H9 (cell line): ENCODE results near the gene TRERF1. TPM values are rescaled to one million over a fixed set of nuclear protein-coding genes. Genes with fewer than 3 reads are reported as not detected.

Experiments used
- DNase-seq: peaks from one replicate; pipeline ENCODE4 v3.0.0-alpha.2; 2017
- H2AFZ ChIP-seq: one replicate; pipeline ENCODE4 v1.6.1; 2013; ENCODE audit warnings: mild to moderate bottlenecking, low read length, control low read depth, moderate library complexity
- H2AK5ac ChIP-seq: 2 replicates; pipeline ENCODE4 v1.6.1; 2013; ENCODE audit warnings: low read length, control low read depth, mixed read lengths; ENCODE audit not compliant: insufficient read length
- H2BK120ac ChIP-seq: one replicate; pipeline ENCODE4 v1.6.1; 2013; ENCODE audit warnings: low read depth, mild to moderate bottlenecking, low read length, control low read depth, inconsistent platforms; ENCODE audit not compliant: poor library complexity, severe bottlenecking
- H2BK12ac ChIP-seq: 2 replicates; pipeline ENCODE4 v1.6.1; 2013; ENCODE audit warnings: low read length, control low read depth, mixed read lengths, low read depth; ENCODE audit not compliant: insufficient read length
- H2BK15ac ChIP-seq: 2 replicates; pipeline ENCODE4 v1.6.1; 2013; ENCODE audit warnings: low read depth, low read length, control low read depth
- H2BK20ac ChIP-seq: one replicate; pipeline ENCODE4 v1.6.1; 2013; ENCODE audit warnings: low read depth, mild to moderate bottlenecking, low read length, control low read depth, inconsistent platforms; ENCODE audit not compliant: poor library complexity, severe bottlenecking
- H2BK5ac ChIP-seq: 2 replicates; pipeline ENCODE4 v1.6.1; 2013; ENCODE audit warnings: low read length, control low read depth, mixed read lengths; ENCODE audit not compliant: insufficient read length
- H3K14ac ChIP-seq: 2 replicates; pipeline ENCODE4 v1.6.1; 2013; ENCODE audit warnings: low read length, control low read depth; ENCODE audit not compliant: insufficient read depth
- H3K18ac ChIP-seq: 2 replicates; pipeline ENCODE4 v1.6.1; 2013; ENCODE audit warnings: low read depth, mild to moderate bottlenecking, mixed read lengths, low read length, control low read depth; ENCODE audit not compliant: insufficient read length
- H3K23ac ChIP-seq: 2 replicates; pipeline ENCODE4 v1.6.1; 2013; ENCODE audit warnings: low read length, control low read depth, mixed read lengths, low read depth; ENCODE audit not compliant: insufficient read length
- H3K23me2 ChIP-seq: 2 replicates; pipeline ENCODE4 v1.6.1; 2013; ENCODE audit warnings: low read depth, mild to moderate bottlenecking, mixed read lengths, low read length, control low read depth; ENCODE audit not compliant: insufficient read length, poor library complexity, severe bottlenecking
- H3K27ac ChIP-seq: 2 replicates; pipeline ENCODE4 v1.5.1; 2013; ENCODE audit warnings: low read length, control low read depth, mixed read lengths, low read depth; ENCODE audit not compliant: insufficient read length
- H3K27me3 ChIP-seq: 2 replicates; pipeline ENCODE4 v1.6.1; 2013; ENCODE audit warnings: low read length, control low read depth, inconsistent platforms; ENCODE audit not compliant: insufficient read depth
- H3K4ac ChIP-seq: 2 replicates; pipeline ENCODE4 v1.6.1; 2013; ENCODE audit warnings: low read depth, mild to moderate bottlenecking, control low read depth, inconsistent platforms, low read length, moderate library complexity
- H3K4me1 ChIP-seq: 2 replicates; pipeline ENCODE4 v1.6.1; 2013; ENCODE audit warnings: low read length, control low read depth, inconsistent platforms; ENCODE audit not compliant: insufficient read depth
- H3K4me2 ChIP-seq: 2 replicates; pipeline ENCODE4 v1.6.1; 2013; ENCODE audit warnings: low read length, control low read depth, mixed read lengths; ENCODE audit not compliant: insufficient read length, insufficient read depth
- H3K56ac ChIP-seq: 2 replicates; pipeline ENCODE4 v1.6.1; 2013; ENCODE audit warnings: low read depth, mild to moderate bottlenecking, mixed read lengths, low read length, control low read depth; ENCODE audit not compliant: insufficient read length
- H3K79me1 ChIP-seq: 2 replicates; pipeline ENCODE4 v1.6.1; 2013; ENCODE audit warnings: low read depth, mild to moderate bottlenecking, moderate library complexity, low read length, control low read depth, inconsistent platforms; ENCODE audit not compliant: insufficient read depth, poor library complexity, severe bottlenecking
- H3K79me2 ChIP-seq: 2 replicates; pipeline ENCODE4 v1.6.1; 2013; ENCODE audit warnings: low read length, control low read depth, inconsistent platforms; ENCODE audit not compliant: insufficient read depth
- H3K9ac ChIP-seq: 2 replicates; pipeline ENCODE4 v1.6.1; 2013; ENCODE audit warnings: low read length, control low read depth, mixed read lengths; ENCODE audit not compliant: insufficient read length; ENCODE audit errors: extremely low read depth
- H3K9me3 ChIP-seq: one replicate; pipeline ENCODE4 v1.6.1; 2013; ENCODE audit warnings: low read depth, low read length, inconsistent platforms; ENCODE audit not compliant: control insufficient read depth
- H3T11ph ChIP-seq: one replicate; pipeline ENCODE4 v1.6.1; 2013; ENCODE audit warnings: mild to moderate bottlenecking, low read length, control low read depth, inconsistent platforms
- H4K20me1 ChIP-seq: one replicate; pipeline ENCODE4 v1.6.1; 2013; ENCODE audit not compliant: control insufficient read depth, insufficient read length, insufficient read depth
- H4K5ac ChIP-seq: 2 replicates; pipeline ENCODE4 v1.6.1; 2013; ENCODE audit warnings: low read depth, mild to moderate bottlenecking, mixed read lengths, low read length, control low read depth; ENCODE audit not compliant: insufficient read length
- H4K8ac ChIP-seq: replicated peaks from 2 replicates; pipeline ENCODE4 v1.6.1; 2013; ENCODE audit warnings: low read length, control low read depth, mixed read lengths, low read depth; ENCODE audit not compliant: insufficient read length
- H4K91ac ChIP-seq: 2 replicates; pipeline ENCODE4 v1.6.1; 2013; ENCODE audit warnings: low read depth, mild to moderate bottlenecking, moderate library complexity, mixed read lengths, low read length, control low read depth; ENCODE audit not compliant: insufficient read length
- H3K27ac Mint-ChIP-seq, 3 experiments: 2 replicates in 2 of 3; 3 replicates in 1 of 3; pipeline ENCODE4 v1.8.0; 2020 to 2021; ENCODE audit warnings: mixed read lengths in 3 of 3, mild to moderate bottlenecking in 1 of 3, moderate library complexity in 1 of 3
- H3K27me3 Mint-ChIP-seq: 2 replicates; pipeline ENCODE4 v1.8.0; 2021; ENCODE audit warnings: low read depth, mild to moderate bottlenecking, moderate library complexity, mixed read lengths
- H3K36me3 Mint-ChIP-seq, 3 experiments: 2 replicates in 2 of 3; 3 replicates in 1 of 3; pipeline ENCODE4 v1.8.0; 2020 to 2021; ENCODE audit warnings: low read depth in 3 of 3, mixed read lengths in 3 of 3; ENCODE audit not compliant: insufficient read depth in 1 of 3
- H3K4me1 Mint-ChIP-seq, 2 experiments: 2 replicates each; pipeline ENCODE4 v1.8.0; 2020; ENCODE audit warnings: mixed read lengths in 2 of 2
- H3K4me3 Mint-ChIP-seq, 2 experiments: 2 replicates in 1 of 2; 3 replicates in 1 of 2; pipeline ENCODE4 v1.8.0; 2020 to 2021; ENCODE audit warnings: mild to moderate bottlenecking in 2 of 2, mixed read lengths in 2 of 2, moderate library complexity in 1 of 2
- H3K9me3 Mint-ChIP-seq, 2 experiments: 2 replicates in 1 of 2; 3 replicates in 1 of 2; pipeline ENCODE4 v1.8.0; 2020; ENCODE audit warnings: mild to moderate bottlenecking in 2 of 2, mixed read lengths in 2 of 2, moderate library complexity in 1 of 2
- total RNA-seq: library from RNA; stranded (reverse); gene quantifications from 2 replicates; pipeline ENCODE4 v1.2.1, GENCODE V29; 2021
- TF ChIP-seq, protein P1 (sequence below): fragments of 200-600 bp; sonication (generic); conservative IDR thresholded peaks from 3 replicates; pipeline ENCODE4 v1.8.0; 2021; ENCODE audit warnings: antibody characterized with exemption, mild to moderate bottlenecking

Gene TRERF1
- total RNA-seq, 1 experiment from 2014 or later, result 19.7 TPM

DNA sequence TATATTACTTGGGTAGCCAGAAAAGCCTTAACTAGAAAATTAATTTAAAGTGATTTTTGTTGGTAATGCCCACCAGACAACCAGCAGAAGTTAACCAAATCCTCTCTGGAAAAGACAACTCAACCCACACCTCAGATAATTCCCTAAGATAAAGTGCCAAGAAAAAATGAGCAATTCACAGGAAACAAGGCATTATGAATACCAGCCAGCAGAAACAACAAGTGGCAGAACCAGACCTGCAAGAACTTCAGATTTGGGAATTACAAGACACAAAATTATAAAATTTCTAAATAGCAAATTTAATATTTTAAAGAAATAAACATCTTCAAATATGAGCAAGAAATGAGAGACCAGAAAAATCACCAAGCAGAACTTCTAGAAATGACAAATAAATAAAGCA, 154.1 kb downstream of the TRERF1 start:
- H4K20me1 ChIP-seq, result peaks cover 2% of the 10 kb centered on the region
- H4K91ac ChIP-seq, result no peak overlapping the region
- no peak overlapping the region for H3K18ac ChIP-seq
- H4K8ac ChIP-seq, result no peak overlapping the region
- H3K56ac ChIP-seq, result no peak overlapping the region
- no peak overlapping the region for H3K14ac ChIP-seq
- H3K9me3 Mint-ChIP-seq, result no peaks in the 10 kb centered on the region
- H3K27ac Mint-ChIP-seq, result no peak overlapping the region
- no peaks in the 10 kb centered on the region for H3K27me3 ChIP-seq
- no peak overlapping the region for H2BK20ac ChIP-seq
- H3K36me3 Mint-ChIP-seq, result peaks cover 12 to 42% (median 40%) of the 10 kb centered on the region in 3 experiments; a peak in 6 of 7 replicates
- H3K27me3 Mint-ChIP-seq, result no peaks in the 10 kb centered on the region
- H3K9ac ChIP-seq, result no peak overlapping the region
- H2BK12ac ChIP-seq, result no peak overlapping the region
- H2BK5ac ChIP-seq, result no peak overlapping the region
- H3K79me1 ChIP-seq, result peaks cover 3% of the 10 kb centered on the region
- DNase-seq, result no peak
- no peak overlapping the region for H2BK15ac ChIP-seq
- 0 out of 2 replicates have a peak, but pooled peaks cover 3% of the 10 kb centered on the region for H3K4me1 ChIP-seq
- H3K79me2 ChIP-seq, result no peaks in the 10 kb centered on the region; the same call in 1 of the 2 replicates
- no peak overlapping the region for H3K23ac ChIP-seq
- H3K4me1 Mint-ChIP-seq, result peaks cover 11 to 16% of the 10 kb centered on the region in 2 experiments
- no peak overlapping the region for H4K5ac ChIP-seq
- TF ChIP-seq, protein P1, sequence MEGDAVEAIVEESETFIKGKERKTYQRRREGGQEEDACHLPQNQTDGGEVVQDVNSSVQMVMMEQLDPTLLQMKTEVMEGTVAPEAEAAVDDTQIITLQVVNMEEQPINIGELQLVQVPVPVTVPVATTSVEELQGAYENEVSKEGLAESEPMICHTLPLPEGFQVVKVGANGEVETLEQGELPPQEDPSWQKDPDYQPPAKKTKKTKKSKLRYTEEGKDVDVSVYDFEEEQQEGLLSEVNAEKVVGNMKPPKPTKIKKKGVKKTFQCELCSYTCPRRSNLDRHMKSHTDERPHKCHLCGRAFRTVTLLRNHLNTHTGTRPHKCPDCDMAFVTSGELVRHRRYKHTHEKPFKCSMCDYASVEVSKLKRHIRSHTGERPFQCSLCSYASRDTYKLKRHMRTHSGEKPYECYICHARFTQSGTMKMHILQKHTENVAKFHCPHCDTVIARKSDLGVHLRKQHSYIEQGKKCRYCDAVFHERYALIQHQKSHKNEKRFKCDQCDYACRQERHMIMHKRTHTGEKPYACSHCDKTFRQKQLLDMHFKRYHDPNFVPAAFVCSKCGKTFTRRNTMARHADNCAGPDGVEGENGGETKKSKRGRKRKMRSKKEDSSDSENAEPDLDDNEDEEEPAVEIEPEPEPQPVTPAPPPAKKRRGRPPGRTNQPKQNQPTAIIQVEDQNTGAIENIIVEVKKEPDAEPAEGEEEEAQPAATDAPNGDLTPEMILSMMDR, result no peak
- no peaks in the 10 kb centered on the region for H3K9me3 ChIP-seq
- H3K4ac ChIP-seq, result no peak overlapping the region
- no peaks in the 10 kb centered on the region for H3K23me2 ChIP-seq
- H3T11ph ChIP-seq, result no peak overlapping the region
- H3K27ac ChIP-seq, result no peak overlapping the region
- H2AFZ ChIP-seq, result no peak overlapping the region
- H3K4me3 Mint-ChIP-seq, result no peak overlapping the region
- no peak overlapping the region for H2AK5ac ChIP-seq
- H2BK120ac ChIP-seq, result no peak overlapping the region
- no peak overlapping the region for H3K4me2 ChIP-seq
